Liver (tissue), 9 donors: ENCODE results near the gene BRICD5. TPM values are rescaled to one million over a fixed set of nuclear protein-coding genes. Genes with fewer than 3 reads are reported as not detected.

ENCODE experiments used
- DNase-seq: peaks from one replicate; pipeline ENCODE4 v3.0.0-alpha.2; 2017; ENCODE audit warnings: low spot score
- H3K27ac ChIP-seq, 2 donors: one replicate each; pipeline ENCODE4 v1.7.0; 2013; ENCODE audit warnings: inconsistent platforms in 2 of 2, low read length in 2 of 2, control low read depth in 1 of 2, low read depth in 1 of 2, mild to moderate bottlenecking in 1 of 2
- H3K27me3 ChIP-seq, 4 donors: one replicate each; pipeline versions ENCODE4 v1.6.1 to v1.7.0; 2013; ENCODE audit warnings: low read length in 3 of 4, inconsistent platforms in 1 of 4, mild to moderate bottlenecking in 1 of 4, moderate library complexity in 1 of 4; ENCODE audit not compliant: control insufficient read depth in 4 of 4, insufficient read depth in 4 of 4
- H3K36me3 ChIP-seq, 4 donors: one replicate each; pipeline versions ENCODE4 v1.6.1 to v1.7.0; 2013; ENCODE audit warnings: low read length in 3 of 4, mild to moderate bottlenecking in 3 of 4, low read depth in 1 of 4, moderate library complexity in 1 of 4; ENCODE audit not compliant: control insufficient read depth in 4 of 4, insufficient read depth in 3 of 4
- H3K4me1 ChIP-seq, 4 donors: one replicate each; pipeline versions ENCODE4 v1.6.1 to v1.7.0; 2013; ENCODE audit warnings: low read length in 3 of 4, mild to moderate bottlenecking in 3 of 4, moderate library complexity in 1 of 4; ENCODE audit not compliant: control insufficient read depth in 4 of 4, insufficient read depth in 4 of 4
- H3K4me3 ChIP-seq, 3 donors: one replicate each; pipeline versions ENCODE4 v1.6.1 to v1.7.0; 2013; ENCODE audit warnings: low read length in 3 of 3, control low read depth in 1 of 3, low read depth in 1 of 3, mild to moderate bottlenecking in 1 of 3
- H3K9ac ChIP-seq, 2 donors: one replicate each; pipeline ENCODE4 v1.7.0; 2013; ENCODE audit warnings: low read length in 2 of 2, mild to moderate bottlenecking in 2 of 2, moderate library complexity in 2 of 2, control low read depth in 1 of 2, low read depth in 1 of 2
- H3K9me3 ChIP-seq, 4 donors: one replicate each; pipeline versions ENCODE4 v1.6.1 to v1.7.0; 2013; ENCODE audit warnings: low read length in 3 of 4; ENCODE audit not compliant: control insufficient read depth in 4 of 4
- ATF3 ChIP-seq: IDR thresholded peaks from 2 replicates; pipeline ENCODE4 v1.6.1; 2016; ENCODE audit warnings: antibody characterized with exemption
- CTCF ChIP-seq: fragments of 150-350 bp; IDR thresholded peaks from 2 replicates; pipeline ENCODE4 v1.5.1; 2017; ENCODE audit warnings: improper control_type of control experiment, low read depth, low read length; ENCODE audit not compliant: missing input control
- EGR1 ChIP-seq, 2 donors: IDR thresholded peaks; 2 replicates each; pipeline ENCODE4 v1.6.1; 2016 to 2018; ENCODE audit warnings: antibody characterized with exemption in 2 of 2, low read depth in 2 of 2
- FOXA1 ChIP-seq: IDR thresholded peaks from 2 replicates; pipeline ENCODE4 v1.6.1; 2016; ENCODE audit warnings: antibody characterized with exemption
- FOXA2 ChIP-seq: IDR thresholded peaks from 2 replicates; pipeline ENCODE4 v1.6.1; 2016; ENCODE audit warnings: antibody characterized with exemption
- GABPA ChIP-seq, 2 donors: IDR thresholded peaks in 1 of 2; conservative IDR thresholded peaks in 1 of 2; 2 replicates each; pipeline ENCODE4 v1.6.1; 2016; ENCODE audit warnings: antibody characterized with exemption in 2 of 2, mild to moderate bottlenecking in 1 of 2, moderate library complexity in 1 of 2
- HNF4A ChIP-seq, 2 donors: conservative IDR thresholded peaks; 2 replicates each; pipeline ENCODE4 v1.6.1; 2016; ENCODE audit warnings: antibody characterized with exemption in 2 of 2, mild to moderate bottlenecking in 2 of 2
- HNF4G ChIP-seq: IDR thresholded peaks from 2 replicates; pipeline ENCODE4 v1.6.1; 2016; ENCODE audit warnings: antibody characterized with exemption
- JUND ChIP-seq, 2 donors: IDR thresholded peaks; 2 replicates each; pipeline ENCODE4 v1.6.1; 2016; ENCODE audit warnings: antibody characterized with exemption in 2 of 2
- MAX ChIP-seq: IDR thresholded peaks from 2 replicates; pipeline ENCODE4 v1.6.1; 2016; ENCODE audit warnings: antibody characterized with exemption
- NR2F2 ChIP-seq: IDR thresholded peaks from 2 replicates; pipeline ENCODE4 v1.6.1; 2016; ENCODE audit warnings: antibody characterized with exemption
- RAD21 ChIP-seq, 2 donors: IDR thresholded peaks; 2 replicates each; pipeline ENCODE4 v1.6.1; 2016; ENCODE audit warnings: antibody characterized with exemption in 2 of 2, mild to moderate bottlenecking in 2 of 2
- REST ChIP-seq: IDR thresholded peaks from 2 replicates; pipeline ENCODE4 v1.6.1; 2016; ENCODE audit warnings: antibody characterized with exemption, mild to moderate bottlenecking
- RXRA ChIP-seq, 2 donors: IDR thresholded peaks; 2 replicates each; pipeline ENCODE4 v1.6.1; 2017 to 2018; ENCODE audit warnings: antibody characterized with exemption in 2 of 2, mild to moderate bottlenecking in 1 of 2
- SP1 ChIP-seq: IDR thresholded peaks from 2 replicates; pipeline ENCODE4 v1.6.1; 2018; ENCODE audit warnings: antibody characterized with exemption, mild to moderate bottlenecking
- TAF1 ChIP-seq: conservative IDR thresholded peaks from 2 replicates; pipeline ENCODE4 v1.6.1; 2016; ENCODE audit warnings: antibody characterized with exemption, mild to moderate bottlenecking
- YY1 ChIP-seq: IDR thresholded peaks from 2 replicates; pipeline ENCODE4 v1.6.1; 2016; ENCODE audit warnings: antibody characterized with exemption, mild to moderate bottlenecking
- ZBTB33 ChIP-seq: IDR thresholded peaks from 2 replicates; pipeline ENCODE4 v1.6.1; 2016; ENCODE audit warnings: antibody characterized with exemption
- WGBS: extraction: QIAGEN DNeasy Blood & Tissue Kit; methylation state at CpG from one replicate; pipeline ENCODE4 v1.1.7; 2013; 5-methylcytosine and 5-hydroxymethylcytosine counted together
- polyA plus RNA-seq, 2 donors: library from polyadenylated mRNA; stranded (reverse) in 1 of 2; unstranded in 1 of 2; fragments of 200-250 nt in 1 of 2; fragments of >200 nt in 1 of 2; fragmentation: Nextera tagmentation in 1 of 2; extraction: Ambion mirVana in 1 of 2; gene quantifications; one replicate each; pipeline versions ENCODE4 v1.2.1 to v1.2.3, GENCODE V29; 2013 to 2015
- total RNA-seq, 2 donors: library from RNA; depleted of rRNA; stranded (reverse); fragments of >200 nt; gene quantifications; one replicate each; pipeline ENCODE4 v1.2.3, GENCODE V29; 2014
- donor health status: healthy.
- donor health status: healthy.
- donor health status: healthy.
- donor health status: healthy.
- donor health status: healthy.

The BRICD5 gene
- total and polyA plus RNA-seq, 4 donors = 0.26 to 1.9 (median 1.4) TPM

- Histone ChIP-seq H3K27ac (no peak overlapping the region), H3K9ac (no peak overlapping the region), H3K36me3 (peaks cover 0 to 1% (median 0%) of the 10 kb centered on the region in 4 donors), H3K4me3 (no peak overlapping the region), H3K9me3 (no peaks in the 10 kb centered on the region), H3K4me1 (peaks cover 38 to 74% (median 64%) of the 10 kb centered on the region in 4 donors), H3K27me3 (no peaks in the 10 kb centered on the region)
- no peak for DNase-seq
- WGBS = 93% methylated on average over 10 of the region's 10 CpGs
- TF ChIP-seq TAF1 (no peak), ATF3 (no peak), REST (no peak), JUND (IDR thresholded peaks at IDR 0.05) (no peak), SP1 (no peak), CTCF (no peak), MAX (no peak), RXRA (IDR thresholded peaks at IDR 0.05) (no peak), EGR1 (IDR thresholded peaks at IDR 0.05; ENCODE audit: low read depth in 2 of 2) (no peak), FOXA2 (no peak), FOXA1 (no peak), GABPA (IDR thresholded peaks at IDR 0.05 in 1 of 2, conservative IDR thresholded peaks at IDR 0.05 in 1 of 2) (no peak), NR2F2 (no peak), HNF4G (no peak), YY1 (no peak), RAD21 (IDR thresholded peaks at IDR 0.05) (no peak), HNF4A (conservative IDR thresholded peaks at IDR 0.05) (no peak), ZBTB33 (no peak)
These were observed 48.8 kb downstream of the BRICD5 start for GRCh38 chr16:2161911-2162310.
